ENCODE measurements around the gene BTNL3.
A peak's percentile ranks its signal among the peaks of the same experiment; 100 is the strongest.
"Not testable (repeated sequence)": the region's sequence is repeated elsewhere in the genome, so short reads cannot be mapped to it uniquely, and the experiment has no call there.

BTNL3 gene

DNA sequence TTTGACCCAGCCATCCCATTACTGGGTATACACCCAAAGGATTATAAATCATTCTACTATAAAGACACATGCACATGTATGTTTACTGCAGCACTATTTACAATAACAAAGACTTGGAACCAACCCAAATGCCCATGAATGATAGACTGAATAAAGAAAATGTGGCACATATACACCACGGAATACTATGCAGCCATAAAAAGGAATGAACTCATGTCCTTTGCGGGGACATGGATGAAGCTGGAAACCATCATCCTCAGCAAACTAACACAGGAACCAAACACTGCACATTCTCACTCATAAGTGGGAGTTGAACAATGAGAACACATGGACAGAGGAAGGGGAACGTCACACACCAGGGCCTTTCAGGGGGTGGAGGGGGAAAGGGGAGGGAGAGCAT, 28.8 kb downstream of the BTNL3 start:
- not testable (repeated sequence) for H2BK15ac ChIP-seq (ENCODE audit: low read length); H3K27me3 ChIP-seq (ENCODE audit: control insufficient read depth in 3 of 3, insufficient read depth in 3 of 3, low read depth in 1 of 3, low read length in 3 of 3); H3K4me1 ChIP-seq (ENCODE audit: control insufficient read depth in 2 of 2, insufficient read depth in 1 of 2, low read depth in 1 of 2, low read length in 2 of 2); H2AK5ac ChIP-seq (ENCODE audit: low read depth, low read length); H3K14ac ChIP-seq (ENCODE audit: low read length); H2BK5ac ChIP-seq (ENCODE audit: low read length); H3K9ac ChIP-seq (ENCODE audit: low read depth, low read length, poor library complexity); DNase-seq (ENCODE audit: low spot score); H3K18ac ChIP-seq (ENCODE audit: low read length); H2BK12ac ChIP-seq (ENCODE audit: low read length); H4K8ac ChIP-seq (ENCODE audit: low read depth, low read length); H2BK120ac ChIP-seq (ENCODE audit: low read depth, low read length); H2AFZ ChIP-seq (ENCODE audit: low read length); H3K9me3 ChIP-seq (replicated peaks in 1 of 2; ENCODE audit: control insufficient read depth in 2 of 2, insufficient read depth in 1 of 2, low read depth in 1 of 2, low read length in 2 of 2); H3K36me3 ChIP-seq (replicated peaks in 1 of 2; ENCODE audit: control insufficient read depth in 2 of 2, insufficient read depth in 2 of 2, low read length in 2 of 2); H3K79me1 ChIP-seq (ENCODE audit: low read depth, low read length); H3K4me2 ChIP-seq (ENCODE audit: insufficient read depth, low read length, poor library complexity, severe bottlenecking); H3K4ac ChIP-seq (ENCODE audit: low read length); H3K23ac ChIP-seq (ENCODE audit: low read depth, low read length, poor library complexity); H3K27ac ChIP-seq (replicated peaks; ENCODE audit: low read length); H3K4me3 ChIP-seq (ENCODE audit: low read length in 2 of 2); H4K91ac ChIP-seq (ENCODE audit: low read depth, low read length, poor library complexity)
- WGBS, 2 donors (ENCODE audit: extremely low coverage in 2 of 2, insufficient read length in 2 of 2, insufficient replicate concordance in 1 of 2): no CpG with 5 or more reads among the region's 3 CpGs

DNA sequence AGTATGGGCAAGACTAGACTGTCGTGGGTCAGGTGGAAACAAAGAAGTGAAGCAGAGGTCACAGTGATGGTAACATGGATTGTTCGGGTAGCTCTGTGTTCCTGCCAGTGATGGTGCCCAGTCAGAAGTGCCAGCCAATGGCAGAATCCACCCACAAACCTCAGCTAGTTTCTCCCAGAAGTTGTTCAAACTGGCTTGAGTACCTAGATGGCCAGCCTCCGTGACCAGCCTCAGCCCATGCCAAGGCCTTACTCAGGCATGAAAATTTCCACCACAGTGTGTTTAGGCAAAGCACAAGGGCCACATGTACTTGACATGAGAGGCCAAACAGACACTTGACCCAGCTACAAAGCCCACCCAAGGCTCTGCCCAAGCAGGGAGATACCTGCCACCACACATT, 32.0 kb downstream of the BTNL3 start:
- H3K18ac ChIP-seq (ENCODE audit: low read length): no peak overlapping the region
- no peak overlapping the region for H2BK15ac ChIP-seq (ENCODE audit: low read length)
- H2BK120ac ChIP-seq (ENCODE audit: low read depth, low read length): no peak overlapping the region
- H2AFZ ChIP-seq (ENCODE audit: low read length): no peak overlapping the region
- H2BK12ac ChIP-seq (ENCODE audit: low read length): no peak overlapping the region
- no peak overlapping the region for H2AK5ac ChIP-seq (ENCODE audit: low read depth, low read length)
- H3K23ac ChIP-seq (ENCODE audit: low read depth, low read length, poor library complexity): no peak overlapping the region
- no peak overlapping the region for H3K4me3 ChIP-seq (ENCODE audit: low read length in 2 of 2)
- no peak overlapping the region for H3K4ac ChIP-seq (ENCODE audit: low read length)
- H3K9ac ChIP-seq (ENCODE audit: low read depth, low read length, poor library complexity): no peak overlapping the region
- H3K27me3 ChIP-seq (ENCODE audit: control insufficient read depth in 3 of 3, insufficient read depth in 3 of 3, low read depth in 1 of 3, low read length in 3 of 3): no peaks in the 10 kb centered on the region
- H2BK5ac ChIP-seq (ENCODE audit: low read length): no peak overlapping the region
- H3K79me1 ChIP-seq (ENCODE audit: low read depth, low read length): no peaks in the 10 kb centered on the region
- H3K27ac ChIP-seq (replicated peaks; ENCODE audit: low read length): no peak overlapping the region
- no peaks in the 10 kb centered on the region for H3K4me1 ChIP-seq (ENCODE audit: control insufficient read depth in 2 of 2, insufficient read depth in 1 of 2, low read depth in 1 of 2, low read length in 2 of 2)
- H3K36me3 ChIP-seq (replicated peaks in 1 of 2; ENCODE audit: control insufficient read depth in 2 of 2, insufficient read depth in 2 of 2, low read length in 2 of 2): no peaks in the 10 kb centered on the region
- H3K9me3 ChIP-seq (replicated peaks in 1 of 2; ENCODE audit: control insufficient read depth in 2 of 2, insufficient read depth in 1 of 2, low read depth in 1 of 2, low read length in 2 of 2): peaks cover 2 to 5% of the 10 kb centered on the region in 2 donors
- H3K4me2 ChIP-seq (ENCODE audit: insufficient read depth, low read length, poor library complexity, severe bottlenecking): no peak overlapping the region
- no peak for DNase-seq (ENCODE audit: low spot score)
- H4K91ac ChIP-seq (ENCODE audit: low read depth, low read length, poor library complexity): no peak overlapping the region
- no peak overlapping the region for H4K8ac ChIP-seq (ENCODE audit: low read depth, low read length)
- WGBS, 2 donors (ENCODE audit: extremely low coverage in 2 of 2, insufficient read length in 2 of 2, insufficient replicate concordance in 1 of 2): no CpG with 5 or more reads among the region's 3 CpGs
- no peak overlapping the region for H3K14ac ChIP-seq (ENCODE audit: low read length)

DNA sequence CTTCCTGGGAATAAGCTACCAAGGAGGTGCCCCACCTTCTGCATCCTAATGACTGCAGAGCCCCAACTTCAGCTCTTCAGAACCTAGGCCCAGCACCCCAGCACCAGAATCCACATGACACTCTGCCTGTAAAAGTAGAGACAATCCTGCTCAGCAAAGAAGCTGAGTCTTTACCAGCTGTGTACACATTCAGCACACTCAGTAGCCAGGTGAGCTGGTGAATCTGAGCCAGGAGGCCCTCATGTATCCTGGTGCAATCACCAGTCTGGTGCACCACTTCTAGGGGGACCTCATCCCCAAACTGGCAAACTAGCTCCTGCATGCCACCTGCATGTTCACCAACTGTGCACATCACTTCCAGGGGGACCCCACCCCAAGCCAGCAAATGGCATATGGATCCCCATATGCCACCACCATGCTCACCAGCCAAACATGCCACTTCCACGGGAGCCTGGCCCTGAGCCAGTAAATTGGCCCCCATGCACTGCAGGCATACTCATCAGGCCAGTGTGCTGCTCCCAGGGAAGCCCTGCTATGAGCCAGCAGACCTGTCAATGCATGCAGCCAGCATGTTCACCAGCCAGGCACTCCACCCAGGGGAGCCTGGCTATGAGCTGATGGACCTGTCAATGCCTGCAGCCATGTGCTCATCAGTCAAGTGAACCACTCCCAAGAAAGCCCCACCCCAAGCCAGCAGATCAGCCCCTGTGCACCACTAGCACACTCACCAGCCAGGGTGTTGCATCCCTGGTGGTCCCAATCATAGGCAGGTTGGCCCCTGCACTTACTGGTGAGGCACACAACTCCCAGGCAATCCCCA, 35.8 kb downstream of the BTNL3 start:
- no peak overlapping the region for H2AK5ac ChIP-seq (ENCODE audit: low read depth, low read length)
- no peak overlapping the region for H4K91ac ChIP-seq (ENCODE audit: low read depth, low read length, poor library complexity)
- peaks cover 2 to 5% of the 10 kb centered on the region in 2 donors for H3K9me3 ChIP-seq (replicated peaks in 1 of 2; ENCODE audit: control insufficient read depth in 2 of 2, insufficient read depth in 1 of 2, low read depth in 1 of 2, low read length in 2 of 2)
- no peaks in the 10 kb centered on the region for H3K4me1 ChIP-seq (ENCODE audit: control insufficient read depth in 2 of 2, insufficient read depth in 1 of 2, low read depth in 1 of 2, low read length in 2 of 2)
- no peaks in the 10 kb centered on the region for H3K79me1 ChIP-seq (ENCODE audit: low read depth, low read length)
- DNase-seq (ENCODE audit: low spot score): no peak
- no peak overlapping the region for H2BK12ac ChIP-seq (ENCODE audit: low read length)
- H3K4me3 ChIP-seq (ENCODE audit: low read length in 2 of 2): peak overlapping the region in 1 of 2 donors; percentile 2
- no peak overlapping the region for H3K27ac ChIP-seq (replicated peaks; ENCODE audit: low read length)
- no peak overlapping the region for H2BK5ac ChIP-seq (ENCODE audit: low read length)
- no peak overlapping the region for H3K14ac ChIP-seq (ENCODE audit: low read length)
- peak overlapping the region; percentile 35 for H3K18ac ChIP-seq (ENCODE audit: low read length)
- H2AFZ ChIP-seq (ENCODE audit: low read length): no peak overlapping the region
- no peak overlapping the region for H3K23ac ChIP-seq (ENCODE audit: low read depth, low read length, poor library complexity)
- WGBS, 2 donors (ENCODE audit: extremely low coverage in 2 of 2, insufficient read length in 2 of 2, insufficient replicate concordance in 1 of 2): no CpG with 5 or more reads among the region's 1 CpG
- H3K36me3 ChIP-seq (replicated peaks in 1 of 2; ENCODE audit: control insufficient read depth in 2 of 2, insufficient read depth in 2 of 2, low read length in 2 of 2): no peaks in the 10 kb centered on the region
- H3K4ac ChIP-seq (ENCODE audit: low read length): no peak overlapping the region
- no peak overlapping the region for H3K4me2 ChIP-seq (ENCODE audit: insufficient read depth, low read length, poor library complexity, severe bottlenecking)
- H2BK120ac ChIP-seq (ENCODE audit: low read depth, low read length): no peak overlapping the region
- no peak overlapping the region for H4K8ac ChIP-seq (ENCODE audit: low read depth, low read length)
- no peak overlapping the region for H2BK15ac ChIP-seq (ENCODE audit: low read length)
- H3K9ac ChIP-seq (ENCODE audit: low read depth, low read length, poor library complexity): no peak overlapping the region
- peaks cover 0 to 9% (median 0%) of the 10 kb centered on the region in 3 experiments for H3K27me3 ChIP-seq (ENCODE audit: control insufficient read depth in 3 of 3, insufficient read depth in 3 of 3, low read depth in 1 of 3, low read length in 3 of 3)

DNA sequence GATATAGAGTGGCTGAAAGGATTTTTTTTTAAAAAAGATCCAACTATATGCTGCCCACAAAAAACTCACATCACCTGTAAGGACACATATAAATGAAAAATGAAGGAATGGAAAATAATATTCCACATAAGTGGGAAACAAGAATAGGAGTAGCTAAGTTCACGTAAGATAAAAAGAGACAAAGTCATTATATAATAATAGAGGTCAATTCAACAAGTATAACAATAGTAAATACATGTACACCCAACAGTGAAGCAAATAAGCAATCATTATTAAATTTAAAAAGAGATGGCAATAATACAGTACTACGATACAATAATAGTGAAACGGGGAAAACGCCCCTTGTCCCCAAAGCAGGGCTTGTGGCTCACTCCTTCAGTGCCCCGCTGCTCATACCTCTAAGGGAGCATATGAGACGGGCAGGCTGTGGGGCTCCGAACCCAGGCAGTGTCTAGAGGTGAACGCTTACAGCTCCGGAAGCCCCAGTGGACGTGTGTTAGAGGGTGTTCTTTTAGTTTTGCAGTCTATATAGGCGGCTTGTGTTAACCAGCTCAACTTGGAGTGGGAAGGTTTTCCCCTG, 38.9 kb downstream of the BTNL3 start:
- no peak overlapping the region for H3K4me3 ChIP-seq (ENCODE audit: low read length in 2 of 2)
- WGBS, 2 donors (ENCODE audit: extremely low coverage in 2 of 2, insufficient read length in 2 of 2, insufficient replicate concordance in 1 of 2): no CpG with 5 or more reads among the region's 11 CpGs
- H3K4ac ChIP-seq (ENCODE audit: low read length): no peak overlapping the region
- H4K91ac ChIP-seq (ENCODE audit: low read depth, low read length, poor library complexity): no peak overlapping the region
- H3K79me1 ChIP-seq (ENCODE audit: low read depth, low read length): no peaks in the 10 kb centered on the region
- H4K8ac ChIP-seq (ENCODE audit: low read depth, low read length): no peak overlapping the region
- H3K27ac ChIP-seq (replicated peaks; ENCODE audit: low read length): no peak overlapping the region
- no peak overlapping the region for H3K9ac ChIP-seq (ENCODE audit: low read depth, low read length, poor library complexity)
- H3K27me3 ChIP-seq (ENCODE audit: control insufficient read depth in 3 of 3, insufficient read depth in 3 of 3, low read depth in 1 of 3, low read length in 3 of 3): peaks cover 0 to 9% (median 2%) of the 10 kb centered on the region in 3 experiments
- H3K36me3 ChIP-seq (replicated peaks in 1 of 2; ENCODE audit: control insufficient read depth in 2 of 2, insufficient read depth in 2 of 2, low read length in 2 of 2): no peaks in the 10 kb centered on the region
- no peak overlapping the region for H2AK5ac ChIP-seq (ENCODE audit: low read depth, low read length)
- no peak for DNase-seq (ENCODE audit: low spot score)
- peak overlapping the region; percentile 47 for H3K23ac ChIP-seq (ENCODE audit: low read depth, low read length, poor library complexity)
- H2AFZ ChIP-seq (ENCODE audit: low read length): peak overlapping the region; percentile 41
- no peak overlapping the region for H2BK15ac ChIP-seq (ENCODE audit: low read length)
- H3K18ac ChIP-seq (ENCODE audit: low read length): no peak overlapping the region
- H2BK12ac ChIP-seq (ENCODE audit: low read length): no peak overlapping the region
- no peak overlapping the region for H2BK5ac ChIP-seq (ENCODE audit: low read length)
- no peaks in the 10 kb centered on the region for H3K4me1 ChIP-seq (ENCODE audit: control insufficient read depth in 2 of 2, insufficient read depth in 1 of 2, low read depth in 1 of 2, low read length in 2 of 2)
- peaks cover 0 to 2% of the 10 kb centered on the region in 2 donors for H3K9me3 ChIP-seq (replicated peaks in 1 of 2; ENCODE audit: control insufficient read depth in 2 of 2, insufficient read depth in 1 of 2, low read depth in 1 of 2, low read length in 2 of 2)
- peak overlapping the region; percentile 36 for H3K4me2 ChIP-seq (ENCODE audit: insufficient read depth, low read length, poor library complexity, severe bottlenecking)
- H2BK120ac ChIP-seq (ENCODE audit: low read depth, low read length): no peak overlapping the region
- no peak overlapping the region for H3K14ac ChIP-seq (ENCODE audit: low read length)

All from neuronal stem cell (in vitro differentiated cells).